NCI-H2196 treated with DMSO at 0.1 percent for 48 hours (cell line): ENCODE measurements around the gene CCDC33.

ENCODE experiments used
- DNase-seq: peaks from one replicate; lab custom pipeline; 2025; ENCODE audit not compliant: unreplicated experiment; lab: John Stamatoyannopoulos, UW

CCDC33 gene

DNA sequence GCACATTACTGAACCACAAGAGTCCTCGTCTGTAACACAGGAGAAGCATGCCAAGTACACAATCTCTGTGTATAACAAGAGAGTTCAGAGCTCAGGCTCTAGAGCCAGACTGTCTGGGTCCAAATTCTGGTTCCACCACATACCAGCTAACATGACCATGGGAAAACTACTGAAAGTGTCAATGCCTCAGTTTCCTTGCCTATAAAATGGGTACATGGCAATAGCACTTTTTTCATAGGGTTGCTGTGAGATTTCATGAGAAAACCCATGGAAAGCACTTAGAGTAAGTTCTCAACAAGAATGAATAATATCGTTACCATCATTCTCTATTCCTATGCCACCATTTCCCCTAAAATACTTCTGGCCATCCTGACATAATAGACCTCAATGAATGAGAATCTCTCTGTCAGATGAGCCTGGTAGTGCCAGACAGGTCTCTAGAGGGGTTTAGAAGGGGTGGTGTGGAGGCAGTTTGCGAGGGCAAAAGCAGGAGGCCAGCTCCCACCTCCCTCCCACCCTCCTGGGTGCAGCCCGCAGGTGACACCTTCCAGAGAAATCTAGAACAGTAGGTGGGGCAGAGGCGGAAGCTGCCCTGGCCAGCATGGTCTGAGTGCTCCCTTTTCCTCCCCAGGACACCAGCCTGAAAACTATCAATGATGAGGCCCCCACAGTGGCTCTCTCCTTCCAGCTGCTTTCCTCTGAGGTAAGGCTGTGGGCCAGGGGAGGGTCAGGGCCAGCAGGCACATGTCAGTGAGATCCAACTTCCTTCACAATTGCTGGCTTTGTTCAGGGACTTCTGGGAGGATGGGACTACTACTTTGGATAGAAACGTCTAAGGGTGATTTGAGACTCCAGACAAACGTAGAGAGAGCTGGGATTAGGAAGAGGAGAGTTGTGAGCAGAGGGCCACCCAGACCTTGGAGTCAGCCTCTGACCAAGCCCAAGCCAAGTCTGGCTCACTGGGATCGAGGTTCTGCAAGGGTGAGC, 45.3 kb downstream of the CCDC33 start:
- DNase-seq = no peak

GRCh38 chr15:74283368-74283767, 47.2 kb downstream of the CCDC33 start:
- DNase-seq = no peak

GRCh38 chr15:74289671-74290070, 53.5 kb downstream of the CCDC33 start:
- DNase-seq = no peak

- DNase-seq = no peak
Observed at GRCh38 chr15:74290645-74291044, 54.5 kb downstream of the CCDC33 start.

GRCh38 chr15:74291101-74292071, 55.3 kb downstream of the CCDC33 start:
- no peak for DNase-seq

GRCh38 chr15:74293021-74293810, 57.1 kb downstream of the CCDC33 start:
- no peak for DNase-seq

- DNase-seq = no peak
Observed at GRCh38 chr15:74294010-74294409, 57.9 kb downstream of the CCDC33 start.

DNA sequence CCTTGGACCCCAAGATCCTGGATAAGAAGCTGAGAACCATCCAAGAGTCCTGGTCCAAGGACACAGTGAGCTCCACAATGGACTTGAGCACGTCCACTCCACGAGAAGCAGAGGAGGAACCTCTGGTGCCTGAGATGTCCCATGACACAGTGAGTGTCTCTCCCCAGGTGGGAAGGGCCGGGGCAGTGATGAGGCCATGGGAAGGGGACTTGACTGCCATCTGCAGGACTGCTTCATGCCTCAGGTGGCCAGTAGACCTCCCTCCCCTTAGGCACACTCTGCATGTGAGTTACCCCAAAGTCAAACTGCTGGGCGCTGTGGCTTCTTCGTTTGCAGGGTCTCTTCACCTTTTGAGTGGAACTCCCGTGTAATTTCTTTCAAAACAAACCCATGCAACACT, 59.7 kb downstream of the CCDC33 start:
- no peak for DNase-seq

DNA sequence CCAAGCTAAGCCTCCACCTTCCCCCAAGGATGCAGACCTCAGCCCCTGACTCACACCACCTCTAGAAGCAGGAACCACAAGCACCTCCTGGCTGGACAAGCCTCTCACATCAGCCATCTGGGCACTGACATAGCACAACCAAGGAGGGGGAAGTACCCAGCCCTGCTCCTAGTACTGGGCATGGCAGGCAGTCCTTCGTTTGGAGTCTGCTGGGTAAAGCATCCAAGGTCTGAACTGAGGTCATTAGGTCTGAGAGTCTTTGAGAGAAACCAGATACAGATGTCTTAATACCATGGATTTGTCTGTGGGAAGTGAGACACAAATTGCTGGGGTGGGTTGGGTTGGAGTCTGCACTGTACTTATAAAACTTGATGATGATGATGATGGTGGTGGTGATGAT, 61.8 kb downstream of the CCDC33 start:
- no peak for DNase-seq

- no peak for DNase-seq
Observed at GRCh38 chr15:74300057-74300795, 64.1 kb downstream of the CCDC33 start.

DNA sequence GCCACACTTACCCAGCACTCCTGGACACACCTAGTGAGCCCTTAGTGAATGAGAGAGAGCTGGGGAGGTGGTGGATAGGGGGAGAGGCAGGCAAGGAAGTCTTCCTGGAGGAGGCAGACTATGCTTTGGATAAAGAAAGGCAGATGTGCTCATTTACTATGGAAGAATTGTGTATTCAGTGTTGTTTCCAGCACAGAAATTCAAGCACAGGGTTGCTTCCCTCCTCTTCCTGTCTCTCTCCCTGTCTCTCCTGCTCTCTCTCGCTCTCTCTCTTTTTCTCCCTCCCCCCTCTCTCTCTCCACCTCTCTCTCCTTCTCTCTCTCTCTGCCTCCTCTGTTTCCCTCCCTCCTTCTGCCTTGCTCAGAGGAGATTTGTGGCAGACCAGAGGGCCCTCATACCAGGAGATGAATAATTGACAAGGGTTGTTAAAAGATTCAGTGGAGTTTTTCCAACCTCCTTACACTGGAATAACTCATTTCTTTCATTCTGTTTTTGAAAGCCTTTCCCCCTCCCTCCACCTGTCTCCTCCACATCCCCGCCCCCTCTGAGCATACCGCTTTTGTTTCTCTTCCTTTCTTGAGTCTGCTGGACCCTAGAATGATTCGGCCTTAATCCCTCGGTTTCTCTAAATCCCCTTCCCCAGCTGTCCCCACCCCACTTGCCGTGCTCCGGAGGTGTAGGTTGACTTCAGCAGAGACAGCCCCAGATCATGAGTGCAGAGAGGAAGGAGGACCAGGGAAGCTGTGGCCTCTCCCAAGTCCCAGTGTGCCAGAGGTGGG, 65.6 kb downstream of the CCDC33 start:
- no peak for DNase-seq

DNA sequence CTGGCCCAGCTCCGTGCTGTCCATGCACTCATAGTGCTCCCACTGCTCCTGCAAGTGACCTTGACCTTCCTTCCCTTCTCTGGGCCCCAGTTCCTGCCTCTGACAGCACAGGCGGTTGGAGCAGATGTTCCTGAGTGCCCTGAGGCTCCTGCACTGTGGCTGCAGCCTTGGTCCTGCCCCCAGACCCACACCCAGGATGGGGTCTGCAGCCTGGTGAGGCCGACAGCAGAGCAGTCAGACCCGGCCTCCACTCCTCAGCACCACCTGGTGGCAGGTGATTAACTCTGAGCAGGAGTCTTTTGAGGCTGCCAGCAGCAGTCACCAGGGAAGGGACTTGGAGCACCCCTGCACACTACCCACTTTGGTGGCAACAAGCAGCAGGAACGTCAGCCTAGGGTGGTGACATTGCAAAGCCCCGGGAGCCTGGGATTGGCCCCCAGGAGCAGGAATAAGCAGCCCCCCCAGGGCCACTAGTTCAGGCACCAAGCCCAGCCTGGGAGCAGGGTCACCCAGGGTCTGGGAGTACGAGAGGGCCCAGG, 66.8 kb downstream of the CCDC33 start:
- DNase-seq = peak; percentile 24

DNA sequence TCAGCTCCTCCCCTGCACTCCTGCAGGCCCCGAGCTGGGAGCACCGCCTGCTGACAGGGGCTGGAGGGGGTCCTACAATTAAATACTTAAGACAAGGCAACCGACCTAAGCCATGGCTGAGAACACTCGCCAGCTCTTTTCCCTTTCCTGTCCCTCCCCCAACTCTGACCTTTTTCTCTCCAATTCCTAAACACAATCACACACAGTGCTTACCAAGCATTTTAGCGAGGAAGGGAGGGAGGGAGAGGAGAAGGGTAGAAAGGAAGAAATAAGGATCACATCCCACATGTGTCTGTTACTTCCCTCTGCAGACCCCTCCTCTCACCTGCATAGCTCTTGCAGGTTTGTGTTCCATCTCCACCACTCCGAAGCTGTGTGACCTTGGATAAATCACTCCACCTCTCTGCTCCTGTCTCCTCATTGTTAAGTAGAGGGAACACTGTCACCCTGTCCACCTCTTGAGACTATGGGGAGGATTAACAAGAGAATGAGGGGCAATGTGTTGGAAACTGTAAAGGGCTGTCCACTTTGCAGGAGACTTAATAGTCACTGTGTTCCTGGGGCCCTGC, 67.7 kb downstream of the CCDC33 start:
- DNase-seq = no peak

- DNase-seq = no peak
Observed at GRCh38 chr15:74304431-74304830, 68.3 kb downstream of the CCDC33 start.

DNA sequence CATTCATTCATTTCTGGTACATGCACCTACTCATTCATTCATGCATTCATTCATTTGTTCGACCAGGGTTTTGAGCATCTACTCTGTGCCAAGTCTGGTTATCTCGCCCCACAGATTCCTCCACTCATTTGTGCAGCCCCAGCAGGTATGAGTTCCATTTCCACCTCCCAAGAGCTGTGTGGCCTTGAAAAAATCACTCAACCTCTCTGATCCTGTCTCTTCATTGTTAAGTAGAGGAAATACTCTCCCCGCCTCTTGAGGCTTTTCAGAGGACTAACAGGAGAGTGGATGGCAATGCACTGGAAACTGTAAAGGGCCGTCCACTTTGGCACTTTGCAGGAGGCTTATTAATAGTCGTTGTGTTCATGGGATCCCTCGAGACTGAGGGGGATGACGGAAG, 69.6 kb downstream of the CCDC33 start:
- no peak for DNase-seq

GRCh38 chr15:74306781-74307217, 70.7 kb downstream of the CCDC33 start:
- DNase-seq = no peak

GRCh38 chr15:74307827-74308811, 72.0 kb downstream of the CCDC33 start:
- DNase-seq = no peak
